Stimulated activated CD8-positive, alpha-beta memory T cell treated with anti-CD3 and anti-CD28 coated beads, Interleukin-4, amount 100 ng/mL, for 1 hour (primary cell): ENCODE data around the gene SLC6A6.

Experiments
- DNase-seq, 2 donors: peaks; one replicate each; pipeline ENCODE4 v3.0.0-alpha.2; 2020; ENCODE audit warnings: low read depth in 2 of 2, low spot score in 1 of 2

The SLC6A6 gene

DNA sequence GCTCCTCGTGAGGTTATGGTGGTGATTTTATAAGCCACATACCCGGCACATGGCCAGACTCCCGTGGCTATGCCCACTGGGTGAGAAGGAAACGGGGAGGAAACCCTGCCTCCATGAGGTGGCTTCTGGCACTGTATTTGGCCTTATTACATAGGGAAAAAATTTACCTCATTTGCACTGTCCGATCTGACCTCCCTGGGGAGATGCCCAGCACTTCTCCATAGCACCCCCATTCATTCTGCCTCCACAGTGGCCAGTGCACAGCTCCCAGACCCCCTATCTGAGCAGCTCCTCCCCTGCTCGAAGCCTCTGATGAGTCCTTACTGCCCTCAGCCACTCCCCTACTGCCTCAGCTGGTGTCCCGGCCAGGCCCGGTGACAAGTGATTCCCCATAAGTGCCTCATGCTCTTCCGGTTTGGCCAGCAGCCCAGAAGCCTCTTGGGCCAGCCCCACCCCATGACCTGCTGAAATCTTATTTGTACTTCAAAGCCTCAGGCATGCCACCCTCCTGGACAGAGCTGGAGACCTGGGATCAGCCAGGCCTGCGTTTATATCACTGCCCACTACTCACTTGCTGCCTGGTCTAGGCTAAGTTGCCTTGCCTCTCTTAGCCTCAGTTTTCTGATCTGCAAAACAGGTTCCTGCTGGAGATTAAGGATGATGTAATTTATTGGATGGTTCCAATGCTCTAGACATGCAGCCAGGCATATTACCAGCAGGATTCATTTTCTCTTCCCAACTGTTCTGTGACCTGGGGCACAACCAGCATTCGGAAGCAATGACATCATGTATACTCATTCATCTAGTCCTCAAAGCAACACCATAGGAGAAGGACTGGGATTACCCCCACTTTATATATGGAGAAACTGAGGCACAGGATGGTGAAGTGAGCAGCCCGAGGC is 30.6 kb upstream of the SLC6A6 start:
- DNase-seq: no peak

- no peak for DNase-seq
Measured at GRCh38 chr3:14372587-14372986, 29.8 kb upstream of the SLC6A6 start.

DNA sequence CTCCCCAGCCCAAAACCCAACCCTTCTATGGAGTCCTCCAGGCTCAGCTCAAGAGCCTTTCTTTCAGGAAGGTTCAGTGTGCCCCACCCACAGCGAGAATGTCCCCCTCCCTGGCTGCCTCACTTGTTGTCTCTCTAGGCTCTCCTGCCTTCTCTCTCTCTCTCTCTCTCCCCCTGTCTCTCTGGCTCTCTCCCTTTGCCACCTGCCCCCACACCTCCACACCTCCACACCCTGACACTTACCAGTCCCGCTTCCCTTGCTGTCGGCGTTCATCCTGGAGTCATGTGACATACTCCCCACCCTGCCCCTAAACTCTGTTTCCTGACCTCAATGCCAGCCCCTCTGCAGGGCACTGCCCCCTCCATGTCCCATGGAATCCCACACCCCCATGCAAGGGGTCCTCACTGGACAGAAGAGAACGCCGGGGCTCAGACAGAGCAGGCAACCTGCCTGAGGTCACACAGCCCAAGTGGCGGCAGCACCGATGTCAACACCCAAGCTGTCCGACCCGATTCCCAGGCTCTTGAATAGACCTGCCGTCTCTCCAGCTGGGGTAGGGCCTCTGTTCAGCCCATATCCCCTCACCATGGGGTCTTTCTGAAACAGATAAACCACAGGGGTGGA is 28.5 kb upstream of the SLC6A6 start:
- DNase-seq: no peak

DNA sequence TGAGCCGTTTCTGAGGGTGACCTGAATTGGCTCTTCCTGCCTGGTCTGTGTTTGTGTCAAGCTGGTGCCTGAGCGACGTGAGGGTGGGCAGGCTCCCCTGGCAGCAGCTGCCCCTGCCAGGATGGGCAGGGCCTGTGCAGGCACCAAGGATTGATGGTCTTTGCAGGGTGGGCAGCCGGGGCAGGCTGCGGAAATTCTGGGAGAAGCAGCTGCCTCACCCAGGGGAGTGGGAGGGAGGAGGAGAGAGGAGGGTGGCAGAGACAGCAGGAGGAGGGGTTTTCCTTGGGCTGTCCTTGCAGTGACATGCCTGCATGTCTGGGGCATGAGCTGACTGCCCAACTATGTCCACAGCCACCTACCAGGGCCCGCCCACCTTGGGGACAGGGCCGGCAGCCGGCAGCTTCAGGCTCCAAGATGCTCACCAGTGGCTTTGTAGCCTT is 27.9 kb upstream of the SLC6A6 start:
- no peak for DNase-seq

- DNase-seq: no peak
Measured at GRCh38 chr3:14375192-14375591, 27.2 kb upstream of the SLC6A6 start.

GRCh38 chr3:14376348-14377043 is 25.9 kb upstream of the SLC6A6 start:
- no peak for DNase-seq

GRCh38 chr3:14377044-14377837 is 25.2 kb upstream of the SLC6A6 start:
- no peak for DNase-seq

DNA sequence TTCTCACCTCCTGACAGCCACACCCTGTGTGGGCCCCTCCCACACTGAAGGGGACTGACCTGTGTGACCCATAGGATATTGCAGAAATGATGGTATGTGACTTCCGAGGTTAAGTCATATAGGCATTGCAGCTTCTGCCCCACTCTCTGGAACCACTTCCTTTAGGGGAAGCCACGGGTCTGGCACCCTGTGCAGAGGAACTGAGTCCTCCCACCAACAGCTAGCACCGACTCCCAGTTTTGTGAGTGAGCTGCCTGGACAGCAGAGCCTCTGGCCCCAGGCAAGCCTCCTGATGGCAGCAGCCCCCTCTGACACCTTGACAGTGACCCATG is 24.6 kb upstream of the SLC6A6 start:
- DNase-seq: peak in 1 of 2 donors; percentile 15

GRCh38 chr3:14378415-14378814 is 24.0 kb upstream of the SLC6A6 start:
- DNase-seq: no peak

- DNase-seq: no peak
Measured at GRCh38 chr3:14379843-14380242, 22.6 kb upstream of the SLC6A6 start.

DNA sequence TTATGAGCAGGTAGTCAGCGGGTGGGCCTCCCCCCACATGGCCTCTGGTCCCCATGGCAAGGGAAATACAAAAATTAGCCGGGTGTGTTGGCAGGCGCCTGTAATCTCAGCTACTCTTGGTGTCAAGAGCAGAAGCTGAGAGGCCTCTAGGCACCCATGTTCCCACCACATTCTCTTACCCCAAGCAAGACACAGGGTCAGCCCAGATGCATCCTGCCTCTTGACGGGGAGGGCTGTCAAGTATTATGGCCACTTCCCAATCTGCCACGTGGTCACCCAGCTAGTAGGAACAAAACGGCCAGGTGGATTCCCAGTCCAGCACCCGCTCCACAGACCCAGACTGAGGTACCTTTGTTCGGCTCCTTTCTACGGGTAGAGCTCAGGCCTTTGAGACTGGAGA is 16.2 kb upstream of the SLC6A6 start:
- no peak for DNase-seq

DNA sequence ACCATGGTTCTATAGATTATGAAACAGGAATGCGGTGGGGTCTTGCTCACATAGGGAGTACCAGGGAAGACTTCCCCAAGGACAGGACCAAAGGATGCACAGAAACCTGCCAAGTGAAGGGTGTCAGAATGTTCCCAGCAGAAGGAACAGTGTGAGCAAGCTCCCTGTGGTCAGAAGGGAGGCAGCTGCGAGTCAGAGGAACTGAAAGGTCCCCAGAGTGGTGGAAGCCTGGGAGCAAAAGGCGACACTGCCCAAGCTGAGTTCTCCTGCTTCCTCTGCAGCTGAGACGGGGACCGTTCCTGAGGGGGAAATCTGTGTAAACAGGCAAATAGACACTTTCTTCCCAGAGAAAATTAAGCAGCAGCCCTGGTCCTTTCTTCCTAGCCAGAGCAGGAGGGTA is 14.2 kb upstream of the SLC6A6 start:
- no peak for DNase-seq

GRCh38 chr3:14389166-14389606 is 13.2 kb upstream of the SLC6A6 start:
- DNase-seq: no peak

DNA sequence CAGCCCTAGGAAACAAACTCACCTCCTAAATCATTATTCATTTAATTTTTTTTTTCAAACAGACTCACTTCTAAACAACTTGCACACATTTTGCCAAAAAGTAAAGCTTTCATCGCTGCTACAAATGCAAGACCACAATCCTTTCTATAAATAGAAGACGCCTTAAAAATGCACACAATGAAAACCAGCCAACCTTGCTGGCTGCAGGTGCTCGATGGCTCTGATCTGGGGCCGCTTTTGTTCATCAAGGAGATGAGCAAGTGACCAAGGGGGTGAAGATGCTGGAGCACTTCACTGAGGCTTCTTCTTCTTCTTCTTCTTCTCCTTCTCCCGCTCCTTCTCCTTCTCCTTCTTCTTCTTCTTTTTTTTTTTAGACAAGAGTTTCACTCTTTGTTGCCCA is 12.7 kb upstream of the SLC6A6 start:
- no peak for DNase-seq

GRCh38 chr3:14391033-14391432 is 11.4 kb upstream of the SLC6A6 start:
- no peak for DNase-seq

DNA sequence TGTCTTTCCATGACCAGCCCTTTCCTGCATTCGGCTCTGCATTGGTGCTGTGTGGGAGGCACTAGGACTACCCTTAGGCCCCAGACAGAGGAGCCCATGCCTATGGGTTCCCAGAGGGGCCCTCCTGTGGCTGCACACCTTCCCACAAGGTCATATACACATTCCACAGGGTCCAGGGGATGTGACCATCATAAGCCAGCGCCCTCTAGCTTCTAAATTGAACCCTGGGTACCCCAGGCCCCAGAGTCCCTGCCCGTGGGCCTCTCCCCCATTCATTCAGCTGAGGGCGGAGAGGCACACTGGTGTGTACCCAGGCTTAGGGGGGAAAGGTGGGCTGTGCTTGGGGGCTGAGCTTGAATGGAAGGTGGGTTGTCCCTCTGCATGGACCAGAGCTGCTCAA is 10.2 kb upstream of the SLC6A6 start:
- no peak for DNase-seq

DNA sequence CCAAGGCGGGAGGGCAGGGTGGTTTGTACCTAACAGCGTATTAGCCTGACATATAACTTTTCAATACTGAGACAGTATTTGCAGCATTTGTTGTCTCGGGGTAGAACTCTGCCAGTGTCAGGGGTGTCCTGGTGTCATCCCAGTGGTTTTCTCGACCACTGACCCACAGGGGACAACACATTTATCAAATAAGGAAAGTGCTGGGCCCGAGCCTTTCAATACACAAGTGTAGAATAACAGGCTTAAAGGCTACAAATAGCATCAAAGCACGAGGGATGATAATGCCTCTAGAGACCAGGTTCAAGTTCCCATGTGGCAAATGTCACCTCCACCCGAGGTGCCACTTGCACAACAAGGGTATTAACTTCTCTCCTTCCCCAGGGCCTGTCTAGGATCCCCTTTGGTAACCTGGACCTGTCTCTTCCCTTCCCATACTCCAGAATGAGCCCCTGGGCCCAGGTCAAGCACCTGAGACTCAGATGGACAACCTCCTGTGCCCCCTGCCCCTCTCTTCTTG is 9.5 kb upstream of the SLC6A6 start:
- no peak for DNase-seq

- DNase-seq: no peak
Measured at GRCh38 chr3:14393440-14394106, 8.8 kb upstream of the SLC6A6 start.

DNA sequence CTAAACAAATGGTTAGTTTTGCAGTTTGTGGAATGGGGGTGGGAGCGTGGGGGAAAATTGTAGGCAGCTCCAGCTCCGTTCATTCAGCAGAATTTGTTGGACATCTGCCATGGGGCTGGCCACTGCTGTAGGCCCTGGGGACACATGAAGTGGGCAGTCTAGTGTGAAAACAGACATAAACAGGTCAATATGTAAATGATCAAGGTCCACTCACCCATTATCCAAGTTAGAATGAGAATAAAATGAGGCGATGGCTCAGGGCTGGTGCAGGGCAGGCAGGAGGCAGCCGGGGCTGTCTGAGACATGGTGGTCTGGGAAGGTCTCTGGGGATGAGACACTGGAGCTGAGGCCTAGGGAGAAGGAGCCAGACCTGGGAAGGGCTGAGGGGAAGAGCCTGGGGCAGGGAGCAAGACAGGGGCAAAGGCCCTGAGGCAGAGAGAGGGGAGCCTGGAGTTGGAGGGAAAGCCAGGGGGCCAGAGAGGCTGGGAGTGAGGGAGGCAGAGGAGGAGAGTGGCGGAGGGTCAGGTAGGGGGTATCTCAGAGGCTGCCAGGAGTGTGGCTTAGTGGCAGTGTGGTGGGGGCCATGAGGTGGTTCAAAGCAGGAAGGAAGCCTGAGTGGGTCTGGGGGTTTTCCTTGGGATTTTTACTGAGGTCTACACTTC is 6.2 kb upstream of the SLC6A6 start:
- DNase-seq: no peak

GRCh38 chr3:14397046-14397445 is 5.4 kb upstream of the SLC6A6 start:
- no peak for DNase-seq
